M059J (cell line): Measurements from ENCODE around the gene GNA15. TPM values are rescaled to one million over a fixed set of nuclear protein-coding genes. Genes with fewer than 3 reads are reported as not detected.
"Not testable (repeated sequence)": the region's sequence is repeated elsewhere in the genome, so short reads cannot be mapped to it uniquely, and the experiment has no call there.

ENCODE experiments used
- DNase-seq: peaks from one replicate; pipeline ENCODE4 v3.0.0-alpha.2; 2012; ENCODE audit warnings: low read depth
- total RNA-seq: library from RNA; depleted of rRNA; stranded (reverse); fragments of >200 nt; shearing (Covaris generic); gene quantifications from 2 replicates; pipeline ENCODE4 v1.2.3, GENCODE V29; 2014

GNA15 gene
- total RNA-seq, 1 experiment from 2014 or later: not detected

GRCh38 chr19:3190921-3191805 lies 55.3 kb downstream of the GNA15 start:
- no peak for DNase-seq

- DNase-seq: not testable (repeated sequence)
These were observed 55.9 kb downstream of the GNA15 start for GRCh38 chr19:3191806-3192104.

- no peak for DNase-seq
These were observed 56.4 kb downstream of the GNA15 start for GRCh38 chr19:3192228-3192635.

- DNase-seq: no peak
These were observed 56.9 kb downstream of the GNA15 start for GRCh38 chr19:3192684-3193083.

GRCh38 chr19:3193256-3194105 lies 57.6 kb downstream of the GNA15 start:
- DNase-seq: no peak

- DNase-seq: no peak
These were observed 58.6 kb downstream of the GNA15 start for GRCh38 chr19:3194106-3195087.

- no peak for DNase-seq
These were observed 60.5 kb downstream of the GNA15 start for GRCh38 chr19:3196064-3196932.

- no peak for DNase-seq
These were observed 61.0 kb downstream of the GNA15 start for GRCh38 chr19:3196933-3197205.

- DNase-seq: no peak
These were observed 63.3 kb downstream of the GNA15 start for GRCh38 chr19:3198901-3199700.

GRCh38 chr19:3201072-3201700 lies 65.4 kb downstream of the GNA15 start:
- no peak for DNase-seq

- DNase-seq: no peak
These were observed 66.1 kb downstream of the GNA15 start for GRCh38 chr19:3201911-3202310.

- no peak for DNase-seq
These were observed 66.5 kb downstream of the GNA15 start for GRCh38 chr19:3202346-3202745.

- DNase-seq: not testable (repeated sequence)
These were observed 67.1 kb downstream of the GNA15 start for GRCh38 chr19:3202895-3203294.

- no peak for DNase-seq
These were observed 68.2 kb downstream of the GNA15 start for GRCh38 chr19:3203805-3204645.

- no peak for DNase-seq
These were observed 68.9 kb downstream of the GNA15 start for GRCh38 chr19:3204646-3205275.

- DNase-seq: no peak
These were observed 70.6 kb downstream of the GNA15 start for GRCh38 chr19:3206216-3206953.

GRCh38 chr19:3207461-3208242 lies 71.8 kb downstream of the GNA15 start:
- DNase-seq: no peak
